Mesothelial cell of epicardium (in vitro differentiated cells): ENCODE results near the gene DICER1. TPM values are rescaled to one million over a fixed set of nuclear protein-coding genes. Genes with fewer than 3 reads are reported as not detected.
A peak's percentile ranks its signal among the peaks of the same experiment; 100 is the strongest.

Source experiments
- DNase-seq, 2 experiments: peaks; one replicate each; pipeline ENCODE4 v3.0.0; 2021; ENCODE audit warnings: low spot score in 2 of 2; ENCODE audit not compliant: unreplicated experiment in 2 of 2
- H3K27ac Mint-ChIP-seq: 2 replicates; pipeline ENCODE4 v1.8.0; 2021; ENCODE audit warnings: mixed read lengths
- H3K27me3 Mint-ChIP-seq: 2 replicates; pipeline ENCODE4 v1.8.0; 2021; ENCODE audit warnings: low read depth, mixed read lengths
- H3K36me3 Mint-ChIP-seq: 2 replicates; pipeline ENCODE4 v1.8.0; 2021; ENCODE audit warnings: mixed read lengths
- H3K4me1 Mint-ChIP-seq: 2 replicates; pipeline ENCODE4 v1.8.0; 2021; ENCODE audit warnings: mixed read lengths
- H3K4me3 Mint-ChIP-seq: 2 replicates; pipeline ENCODE4 v1.8.0; 2021; ENCODE audit warnings: mild to moderate bottlenecking, moderate library complexity, mixed read lengths
- H3K9me3 Mint-ChIP-seq: 2 replicates; pipeline ENCODE4 v1.8.0; 2021; ENCODE audit warnings: mixed read lengths
- CTCF ChIP-seq: fragments of 200-600 bp; sonication (generic); IDR thresholded peaks from one replicate; pipeline ENCODE4 v1.5.0; 2021; ENCODE audit warnings: antibody characterized with exemption; ENCODE audit not compliant: unreplicated experiment
- total RNA-seq: library from RNA; stranded (reverse); gene quantifications from 3 replicates; pipeline ENCODE4 v1.2.1, GENCODE V29; 2021

DICER1 gene
- total RNA-seq, 1 donor from 2014 or later = 148 TPM

- Mint-ChIP-seq H3K4me1 (peaks cover 8% of the 10 kb centered on the region), H3K36me3 (peaks cover 43% of the 10 kb centered on the region), H3K9me3 (no peaks in the 10 kb centered on the region), H3K27me3 (no peaks in the 10 kb centered on the region), H3K27ac (peak overlapping the region; percentile 50), H3K4me3 (no peak overlapping the region)
- TF ChIP-seq CTCF = no peak
- DNase-seq = no peak
These were observed 31.4 kb downstream of the DICER1 start for GRCh38 chr14:95125915-95126314.

- Mint-ChIP-seq H3K9me3 (no peaks in the 10 kb centered on the region), H3K27ac (peak overlapping the region; percentile 47), H3K4me3 (no peak overlapping the region), H3K27me3 (no peaks in the 10 kb centered on the region), H3K4me1 (peaks cover 8% of the 10 kb centered on the region), H3K36me3 (peaks cover 45% of the 10 kb centered on the region)
- no peak for TF ChIP-seq CTCF
- no peak for DNase-seq
These were observed 32.1 kb downstream of the DICER1 start for GRCh38 chr14:95125221-95125620.

DNA sequence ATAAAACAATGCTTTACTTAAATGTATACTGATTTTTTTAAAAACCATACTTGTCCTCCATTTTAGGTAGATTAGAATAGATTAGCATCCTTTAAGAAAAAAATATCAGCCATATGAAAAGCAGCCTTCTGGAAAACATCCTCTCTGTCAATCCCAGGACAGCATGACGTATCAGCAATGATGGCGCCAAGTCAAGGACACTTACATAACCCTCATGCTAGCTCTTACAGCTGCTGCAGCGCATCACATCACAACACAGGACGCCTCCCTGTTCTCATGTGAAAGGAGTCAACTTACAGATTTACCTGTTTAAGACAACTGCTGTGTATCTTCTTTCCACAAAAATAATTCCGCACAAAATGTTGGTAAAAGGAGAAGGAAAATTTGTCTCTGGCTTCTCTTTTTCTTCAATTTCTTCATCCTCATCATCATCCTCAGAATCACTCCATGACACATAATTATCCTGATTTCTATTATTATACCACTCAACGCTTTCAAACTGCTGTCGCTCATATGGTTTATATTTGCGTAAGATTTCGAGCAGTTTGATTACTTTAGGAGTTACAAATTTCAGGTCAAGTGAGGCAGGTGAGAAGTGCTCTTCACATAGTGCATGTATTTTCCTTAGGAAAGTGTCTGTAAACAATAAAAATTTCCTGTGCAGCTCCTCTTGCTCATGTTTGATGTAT lies 33.3 kb downstream of the DICER1 start:
- no peaks in the 10 kb centered on the region for H3K27me3 Mint-ChIP-seq
- no peaks in the 10 kb centered on the region for H3K9me3 Mint-ChIP-seq
- H3K27ac Mint-ChIP-seq = no peak overlapping the region
- TF ChIP-seq CTCF = no peak
- H3K4me1 Mint-ChIP-seq = peaks cover 17% of the 10 kb centered on the region
- DNase-seq = no peak
- H3K36me3 Mint-ChIP-seq = peaks cover 41% of the 10 kb centered on the region
- no peak overlapping the region for H3K4me3 Mint-ChIP-seq

DNA sequence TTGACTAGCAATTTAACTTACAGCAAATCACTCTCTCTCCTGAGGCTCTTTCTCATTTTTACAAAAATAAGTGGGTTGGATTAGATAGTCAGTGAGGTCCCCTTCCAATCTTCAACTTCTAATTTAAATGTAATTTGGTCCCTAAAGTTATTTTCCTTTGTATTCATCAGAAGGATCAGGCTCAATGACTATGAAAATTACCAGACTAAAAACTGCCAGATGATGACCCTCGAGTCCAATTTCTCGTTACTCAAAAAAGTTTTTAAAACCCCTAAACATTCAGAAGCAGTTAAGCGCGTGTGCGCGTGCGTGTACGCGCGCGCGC lies 34.7 kb downstream of the DICER1 start:
- H3K27ac Mint-ChIP-seq = peak overlapping the region; percentile 47
- no peak overlapping the region for H3K4me3 Mint-ChIP-seq
- no peaks in the 10 kb centered on the region for H3K9me3 Mint-ChIP-seq
- peaks cover 40% of the 10 kb centered on the region for H3K36me3 Mint-ChIP-seq
- no peak for DNase-seq
- no peaks in the 10 kb centered on the region for H3K27me3 Mint-ChIP-seq
- peaks cover 23% of the 10 kb centered on the region for H3K4me1 Mint-ChIP-seq
- TF ChIP-seq CTCF = no peak

- peak overlapping the region; percentile 60 for H3K27ac Mint-ChIP-seq
- H3K9me3 Mint-ChIP-seq = no peaks in the 10 kb centered on the region
- H3K4me3 Mint-ChIP-seq = no peak overlapping the region
- no peak for DNase-seq
- H3K36me3 Mint-ChIP-seq = peaks cover 41% of the 10 kb centered on the region
- H3K4me1 Mint-ChIP-seq = peaks cover 23% of the 10 kb centered on the region
- no peak for TF ChIP-seq CTCF
- no peaks in the 10 kb centered on the region for H3K27me3 Mint-ChIP-seq
These were observed 35.3 kb downstream of the DICER1 start for GRCh38 chr14:95121911-95122620.
